ENCODE measurements around the gene SEMA5A.

The SEMA5A gene, protein sequence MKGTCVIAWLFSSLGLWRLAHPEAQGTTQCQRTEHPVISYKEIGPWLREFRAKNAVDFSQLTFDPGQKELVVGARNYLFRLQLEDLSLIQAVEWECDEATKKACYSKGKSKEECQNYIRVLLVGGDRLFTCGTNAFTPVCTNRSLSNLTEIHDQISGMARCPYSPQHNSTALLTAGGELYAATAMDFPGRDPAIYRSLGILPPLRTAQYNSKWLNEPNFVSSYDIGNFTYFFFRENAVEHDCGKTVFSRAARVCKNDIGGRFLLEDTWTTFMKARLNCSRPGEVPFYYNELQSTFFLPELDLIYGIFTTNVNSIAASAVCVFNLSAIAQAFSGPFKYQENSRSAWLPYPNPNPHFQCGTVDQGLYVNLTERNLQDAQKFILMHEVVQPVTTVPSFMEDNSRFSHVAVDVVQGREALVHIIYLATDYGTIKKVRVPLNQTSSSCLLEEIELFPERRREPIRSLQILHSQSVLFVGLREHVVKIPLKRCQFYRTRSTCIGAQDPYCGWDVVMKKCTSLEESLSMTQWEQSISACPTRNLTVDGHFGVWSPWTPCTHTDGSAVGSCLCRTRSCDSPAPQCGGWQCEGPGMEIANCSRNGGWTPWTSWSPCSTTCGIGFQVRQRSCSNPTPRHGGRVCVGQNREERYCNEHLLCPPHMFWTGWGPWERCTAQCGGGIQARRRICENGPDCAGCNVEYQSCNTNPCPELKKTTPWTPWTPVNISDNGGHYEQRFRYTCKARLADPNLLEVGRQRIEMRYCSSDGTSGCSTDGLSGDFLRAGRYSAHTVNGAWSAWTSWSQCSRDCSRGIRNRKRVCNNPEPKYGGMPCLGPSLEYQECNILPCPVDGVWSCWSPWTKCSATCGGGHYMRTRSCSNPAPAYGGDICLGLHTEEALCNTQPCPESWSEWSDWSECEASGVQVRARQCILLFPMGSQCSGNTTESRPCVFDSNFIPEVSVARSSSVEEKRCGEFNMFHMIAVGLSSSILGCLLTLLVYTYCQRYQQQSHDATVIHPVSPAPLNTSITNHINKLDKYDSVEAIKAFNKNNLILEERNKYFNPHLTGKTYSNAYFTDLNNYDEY

DNA sequence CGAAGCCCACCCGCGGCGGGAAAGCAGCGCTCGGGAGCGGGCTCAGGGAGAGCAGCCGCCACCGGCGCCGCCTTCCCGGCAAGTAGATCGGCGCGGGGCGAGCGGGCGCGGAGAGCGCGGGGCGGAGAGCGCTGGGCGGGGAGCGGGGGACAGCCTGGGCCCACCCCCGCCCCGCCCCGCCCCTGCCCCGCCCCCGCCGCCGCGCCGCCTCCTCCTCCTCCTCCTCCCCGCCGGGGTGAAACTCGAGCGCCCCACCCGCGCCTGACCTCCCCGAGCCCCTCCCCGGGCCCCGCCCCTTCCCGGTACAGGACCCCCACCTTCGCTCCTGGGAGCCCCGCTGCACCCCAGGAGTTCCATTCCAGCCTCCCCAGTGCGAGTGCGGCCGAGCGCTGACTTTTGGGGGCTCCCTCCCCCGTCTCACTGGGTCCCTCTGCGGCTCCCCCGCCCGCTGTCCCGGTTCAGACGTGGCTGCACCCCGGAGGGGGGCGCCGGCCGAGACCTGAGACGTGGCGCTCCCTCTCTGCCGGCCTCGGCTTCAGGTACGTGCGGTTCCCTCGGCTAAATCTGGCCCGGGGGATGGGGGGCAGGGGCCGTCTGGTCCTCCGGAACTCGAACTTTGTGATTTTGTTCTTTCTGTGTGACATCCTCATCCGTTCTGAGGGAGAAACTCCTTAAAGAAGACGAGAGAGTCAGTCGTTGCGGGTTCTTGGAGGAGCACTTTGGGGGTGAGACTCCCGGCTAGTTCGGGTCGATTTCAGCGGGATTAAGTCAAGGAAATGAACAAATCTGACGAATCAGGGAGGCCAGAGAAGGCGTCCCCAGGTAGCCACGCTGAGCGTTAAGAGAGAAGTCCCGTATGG is at the start of gene SEMA5A:
Gene SEMA5A (minus strand): TSS at position 84 of the 860 bp plus-strand sequence. CDS start 166,129 bp downstream, outside the sequence.
- no peak for DNase-seq

DNA sequence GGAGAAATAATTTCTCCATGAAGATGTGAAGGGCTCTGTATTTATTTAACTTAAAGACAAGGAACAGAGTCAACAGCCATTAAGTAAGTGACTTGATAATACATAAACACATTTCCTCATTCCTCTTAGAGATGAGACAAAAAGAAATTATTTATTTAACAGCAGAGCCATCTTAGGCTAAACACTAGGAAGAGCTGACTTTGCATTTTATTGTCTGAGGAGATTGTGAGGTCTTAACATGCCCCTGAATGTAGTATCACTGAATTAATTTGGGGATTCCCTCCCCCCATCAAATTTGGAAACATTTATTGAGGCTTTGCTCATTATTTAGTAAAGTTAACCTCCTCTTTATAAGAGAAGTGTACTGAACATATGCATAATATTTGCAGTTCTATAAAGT is 49.0 kb upstream of the SEMA5A start:
- no peak for DNase-seq

DNA sequence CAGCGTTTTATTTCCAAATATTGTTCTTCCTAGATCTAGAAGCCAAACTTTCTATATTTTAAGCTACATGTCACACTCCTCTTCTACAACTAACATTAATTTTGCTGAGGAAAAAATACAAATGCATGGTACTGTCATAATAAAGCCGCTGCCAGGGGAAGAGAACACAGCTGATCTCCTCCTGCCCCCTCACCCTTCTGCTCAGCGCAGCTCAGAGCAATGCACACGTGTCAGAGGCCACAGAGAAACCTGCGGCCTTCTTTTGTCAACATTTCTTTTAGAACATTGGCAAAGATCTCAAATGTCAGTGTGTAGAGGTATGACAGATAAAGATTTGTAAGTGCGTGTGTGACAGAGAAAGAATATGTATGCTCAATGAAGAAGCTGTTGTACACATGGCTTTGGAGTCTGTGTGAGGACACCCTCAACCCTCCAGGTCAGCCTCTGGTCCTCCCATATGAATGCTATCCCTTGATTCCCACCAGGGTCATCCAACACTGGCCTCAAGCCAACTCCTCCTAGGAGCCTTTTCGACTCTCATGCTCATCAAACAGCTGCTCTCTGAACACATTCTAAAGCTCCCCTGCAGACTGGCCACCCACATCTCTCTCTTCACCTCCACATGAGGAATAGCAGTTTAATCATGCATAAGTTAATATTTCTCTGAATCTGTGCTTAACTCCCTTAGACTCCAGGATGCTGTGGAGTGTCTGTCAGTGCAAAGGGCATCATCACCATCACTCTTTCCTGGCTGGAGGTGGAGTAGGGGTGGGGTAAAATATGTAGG is 43.4 kb upstream of the SEMA5A start:
- no peak for DNase-seq

DNA sequence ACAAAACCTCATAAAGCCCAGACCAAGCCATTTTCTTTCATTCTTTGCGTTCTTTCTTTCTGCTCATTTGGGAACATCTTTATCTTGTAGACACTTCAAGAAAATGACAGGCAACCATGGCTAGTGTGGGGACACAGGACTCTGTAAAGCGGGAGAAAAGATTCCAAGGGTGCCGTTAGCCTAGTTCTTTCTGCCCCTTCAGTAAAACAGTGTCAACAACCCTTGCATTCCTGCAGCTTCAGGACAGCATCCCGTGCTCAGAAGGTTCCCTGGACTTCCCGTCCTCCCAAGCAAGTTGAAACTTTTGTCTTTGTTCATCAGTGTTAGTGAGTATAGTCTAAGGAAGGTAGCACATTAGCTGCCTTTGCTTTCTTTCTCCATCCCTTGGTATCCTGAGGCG is 42.4 kb upstream of the SEMA5A start:
- DNase-seq = no peak

DNA sequence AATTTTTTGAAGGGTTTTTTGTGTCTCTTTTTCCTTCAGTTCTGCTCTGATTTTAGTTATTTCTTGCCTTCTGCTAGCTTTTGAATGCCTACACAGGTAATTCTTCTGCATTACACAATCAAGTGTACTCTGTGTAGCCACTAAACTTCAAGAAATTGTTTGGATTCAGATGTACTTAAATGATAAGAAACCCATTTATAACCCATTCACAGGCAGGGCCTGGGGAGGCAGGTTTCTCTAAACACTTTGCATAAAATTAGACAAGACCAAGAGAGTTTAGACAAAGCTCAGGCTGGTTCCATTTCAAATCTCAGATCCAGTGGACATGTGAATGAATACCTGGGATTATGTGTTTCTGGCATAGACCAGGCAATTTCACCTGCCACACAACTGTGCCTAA is 41.3 kb upstream of the SEMA5A start:
- no peak for DNase-seq

DNA sequence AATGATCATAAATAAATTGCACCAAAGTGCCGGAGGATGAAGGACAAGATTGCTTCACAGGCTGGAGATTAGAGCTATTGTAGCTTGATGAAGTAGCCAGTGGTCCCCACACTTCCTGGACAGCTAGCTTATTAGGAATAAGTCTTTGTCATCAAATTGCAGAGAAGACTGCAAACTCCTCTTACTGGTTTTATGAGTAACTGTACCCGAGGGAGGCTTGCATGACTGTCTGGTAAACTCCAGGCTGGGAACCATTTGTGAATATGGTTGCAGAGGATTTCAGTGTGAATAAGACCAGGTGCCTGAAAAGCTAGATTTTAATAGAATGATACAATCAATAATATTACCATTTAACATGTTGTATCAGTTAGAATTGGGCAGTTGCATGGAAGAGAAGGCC is 36.5 kb upstream of the SEMA5A start:
- no peak for DNase-seq

DNA sequence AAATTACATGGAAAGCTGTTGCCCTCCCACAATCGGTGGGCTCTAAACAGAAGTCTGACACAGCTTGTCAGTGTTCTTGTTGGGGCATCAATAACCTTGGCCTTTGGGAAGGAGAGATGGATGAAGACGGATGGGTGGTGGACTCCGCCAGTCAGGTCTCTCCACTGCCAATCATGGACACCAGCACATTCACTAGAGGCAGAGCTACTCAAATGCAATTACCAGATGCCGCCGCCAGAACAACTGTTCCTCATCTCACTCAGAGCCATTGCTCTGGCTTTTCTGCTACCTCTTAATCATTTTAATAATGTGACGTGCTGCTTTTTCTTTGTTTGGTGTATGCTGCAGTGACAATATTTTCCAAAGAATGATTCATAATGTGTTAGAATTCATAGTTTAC is 27.9 kb upstream of the SEMA5A start:
- no peak for DNase-seq

DNA sequence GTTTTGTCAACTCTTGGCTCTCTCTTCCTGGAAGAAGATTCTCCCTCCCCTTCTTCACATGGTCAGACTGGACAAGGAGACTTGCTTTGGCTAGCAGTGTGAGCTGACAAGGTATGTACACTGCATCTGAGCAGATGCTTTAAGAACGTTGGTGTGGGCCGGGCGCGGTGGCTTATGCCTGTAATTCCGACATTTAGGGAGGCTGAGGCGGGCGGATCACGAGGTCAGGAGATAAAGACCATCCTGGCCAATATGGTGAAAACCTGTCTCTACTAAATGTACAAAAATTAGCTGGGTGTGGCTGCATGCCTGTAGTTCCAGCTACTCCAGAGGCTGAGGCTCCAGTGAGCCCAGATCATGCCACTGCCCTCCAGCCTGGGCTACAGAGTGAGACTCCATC is 26.4 kb upstream of the SEMA5A start:
- no peak for DNase-seq

DNA sequence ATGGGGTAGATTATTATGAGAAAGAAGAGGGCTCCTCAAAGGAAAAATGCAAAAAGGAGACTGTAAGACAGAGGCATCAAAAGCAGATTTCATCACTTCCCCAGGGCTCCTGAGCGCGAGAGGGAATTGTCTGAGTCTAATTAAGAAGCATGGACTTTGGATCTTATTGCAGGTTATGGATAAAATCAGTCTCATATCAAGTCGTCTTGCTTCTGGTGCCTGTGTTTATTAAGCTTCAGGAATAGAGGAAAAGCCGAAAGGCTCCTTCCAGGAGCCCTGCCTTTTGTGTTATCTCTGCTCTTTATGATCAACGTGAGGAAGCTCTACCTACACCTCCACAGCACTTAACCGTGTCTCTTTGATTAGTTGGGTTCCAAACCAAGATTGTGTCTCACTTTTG is 25.0 kb upstream of the SEMA5A start:
- DNase-seq = no peak

DNA sequence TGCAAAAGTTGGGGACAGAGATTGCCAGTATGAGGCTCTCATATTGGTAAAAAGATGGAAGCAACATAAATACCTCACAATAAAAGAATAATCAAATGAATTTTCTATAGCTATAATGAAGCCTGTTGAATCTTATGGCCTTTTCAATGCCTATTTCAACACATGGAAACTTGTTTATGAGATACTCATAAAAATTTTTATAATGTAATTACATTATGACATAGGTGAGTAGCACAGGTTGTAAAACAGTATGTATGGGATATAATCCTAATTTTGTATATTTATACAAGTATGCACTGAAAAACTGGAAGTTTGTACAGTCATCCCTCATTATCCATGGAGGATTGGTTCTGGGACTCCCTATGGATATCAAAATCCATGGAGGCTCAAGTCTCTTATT is 21.2 kb upstream of the SEMA5A start:
- no peak for DNase-seq

DNA sequence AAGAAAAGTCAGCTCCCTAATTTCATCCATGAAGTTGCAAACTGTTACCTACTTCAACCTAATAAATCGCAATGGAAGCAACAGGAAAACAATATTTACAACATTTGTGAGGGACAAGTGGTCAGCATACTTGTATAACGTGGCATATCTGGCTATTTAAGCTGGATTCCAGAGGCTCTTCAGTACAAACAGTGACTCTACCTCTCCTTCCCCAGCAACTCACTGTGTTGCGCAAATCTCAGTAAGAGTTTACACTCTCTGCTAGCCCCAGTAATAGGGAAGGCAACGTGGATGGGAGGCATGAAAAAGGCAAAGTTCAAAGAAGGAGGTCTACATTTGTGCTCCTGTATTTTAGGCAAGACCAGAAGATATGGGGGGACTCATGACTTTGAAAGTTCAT is 18.9 kb upstream of the SEMA5A start:
- no peak for DNase-seq

DNA sequence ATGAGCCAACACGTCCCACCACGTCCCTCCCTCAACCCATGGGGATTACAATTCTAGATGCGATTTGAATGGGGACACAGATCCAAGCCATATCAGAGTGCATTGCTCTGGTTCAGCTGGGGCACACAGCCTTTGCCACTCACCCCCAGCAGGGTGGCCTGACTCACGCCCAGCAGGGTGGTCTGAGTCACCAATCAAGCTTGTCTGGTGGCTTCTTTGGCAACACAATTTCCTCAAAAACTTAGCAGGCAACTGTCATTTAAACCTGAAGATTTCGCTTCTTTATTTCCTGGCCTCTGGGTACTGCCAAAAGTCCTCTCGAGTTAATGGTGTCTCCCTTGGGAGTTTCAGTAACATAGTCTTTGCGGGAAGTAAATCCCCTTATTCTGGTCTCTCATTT is 16.3 kb upstream of the SEMA5A start:
- DNase-seq = no peak

DNA sequence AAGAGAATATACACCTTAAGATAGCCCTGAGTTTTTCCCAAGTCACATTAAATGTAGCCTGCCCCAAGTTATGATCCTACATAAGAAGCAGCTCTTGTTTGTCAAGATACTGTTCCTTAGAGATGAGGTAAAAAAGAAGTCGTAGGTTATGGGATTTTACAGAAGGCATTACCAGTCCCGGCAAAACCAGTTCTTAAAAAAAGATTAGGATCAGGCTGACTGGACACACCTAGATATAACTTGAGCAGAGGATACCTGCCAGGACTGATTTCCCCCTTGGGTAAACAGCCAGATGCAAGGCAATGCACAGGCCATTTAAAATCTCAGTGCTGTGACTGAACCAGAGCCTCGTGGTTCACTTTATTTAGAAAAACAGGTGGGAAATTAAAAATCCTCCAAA is 14.1 kb upstream of the SEMA5A start:
- DNase-seq = no peak

DNA sequence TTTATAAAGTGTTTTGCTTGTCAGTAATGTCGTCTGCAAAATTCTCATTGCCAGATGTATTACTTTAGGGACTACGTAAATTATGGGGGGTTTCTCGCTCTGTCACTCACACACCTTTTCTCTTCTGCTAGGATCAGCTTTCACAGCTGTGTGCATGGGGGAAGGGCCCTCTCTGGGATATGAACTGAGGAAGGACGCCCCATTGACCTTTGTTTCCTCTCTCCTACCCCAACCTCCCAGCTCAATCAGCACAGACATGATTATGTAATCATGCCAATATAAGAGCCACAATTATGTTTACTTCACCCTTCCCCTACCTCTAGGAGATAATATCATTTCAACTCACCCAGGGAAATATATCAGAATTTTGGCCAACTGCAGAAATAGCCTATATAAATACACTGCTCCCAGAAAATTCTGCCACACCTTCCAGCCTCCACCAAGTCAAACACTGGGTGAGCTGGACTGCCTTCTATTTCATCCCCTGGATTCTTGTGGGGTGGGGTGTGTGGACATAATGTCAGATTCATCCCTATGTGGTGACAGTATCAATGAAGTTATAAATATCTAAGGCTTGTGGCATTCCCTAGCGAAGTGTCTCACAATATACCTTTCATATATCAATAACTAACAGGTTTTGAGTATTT is 12.6 kb upstream of the SEMA5A start:
- DNase-seq = no peak

DNA sequence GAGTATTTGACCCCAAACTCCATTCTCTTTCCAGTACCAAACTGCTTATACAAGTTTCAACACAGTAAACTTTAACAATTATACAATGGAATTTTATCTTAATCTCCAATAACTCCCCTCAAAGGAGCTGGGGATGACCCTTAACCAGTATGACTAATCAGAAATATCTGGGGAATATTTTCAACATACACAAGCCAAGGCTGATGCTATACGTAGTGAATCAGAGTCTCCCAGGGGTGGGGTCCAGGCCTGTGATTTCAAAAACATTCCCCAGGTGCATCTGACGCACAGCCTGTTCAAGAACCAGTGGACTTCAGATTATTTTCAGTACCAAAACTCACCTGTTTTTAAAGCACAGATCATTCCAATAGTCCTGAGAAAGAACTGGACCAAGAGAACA is 11.8 kb upstream of the SEMA5A start:
- no peak for DNase-seq

DNA sequence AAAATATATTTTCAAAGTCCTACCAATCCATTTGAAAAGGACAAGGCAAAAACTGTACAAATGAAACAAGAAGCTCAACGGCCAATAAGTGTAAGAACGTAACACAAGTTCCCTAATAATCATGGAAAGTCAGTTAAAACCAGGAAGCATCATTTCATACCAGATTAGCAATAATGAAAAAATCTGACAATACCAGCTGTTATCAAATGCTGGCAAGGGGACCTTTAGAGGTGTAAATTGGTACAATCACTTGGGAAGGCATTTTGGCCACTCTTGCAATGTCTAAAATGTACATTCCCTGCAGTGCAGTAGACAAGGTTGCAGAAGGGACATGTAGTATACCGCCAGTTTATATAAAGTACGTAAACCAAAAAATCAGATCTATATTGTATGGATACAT is 10.1 kb upstream of the SEMA5A start:
- DNase-seq = no peak

DNA sequence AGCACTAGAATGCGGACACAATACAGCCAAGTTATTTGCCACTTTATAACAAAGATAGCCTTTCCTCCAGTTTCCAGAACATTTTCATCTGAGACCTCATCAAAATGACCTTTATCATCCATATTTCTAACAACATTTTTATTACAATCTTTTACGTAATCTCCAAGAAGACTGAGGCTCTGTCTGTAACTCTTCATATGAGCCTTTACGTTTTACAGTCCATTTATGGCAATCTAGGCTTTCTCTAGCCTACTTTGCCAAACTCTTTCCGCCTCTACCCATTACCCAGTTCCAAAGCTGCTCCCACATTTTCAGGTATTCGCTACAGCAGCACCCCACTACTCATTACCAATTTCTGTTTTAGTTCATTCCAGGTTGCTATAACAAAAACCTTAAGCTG is 8.2 kb upstream of the SEMA5A start:
- DNase-seq = no peak

DNA sequence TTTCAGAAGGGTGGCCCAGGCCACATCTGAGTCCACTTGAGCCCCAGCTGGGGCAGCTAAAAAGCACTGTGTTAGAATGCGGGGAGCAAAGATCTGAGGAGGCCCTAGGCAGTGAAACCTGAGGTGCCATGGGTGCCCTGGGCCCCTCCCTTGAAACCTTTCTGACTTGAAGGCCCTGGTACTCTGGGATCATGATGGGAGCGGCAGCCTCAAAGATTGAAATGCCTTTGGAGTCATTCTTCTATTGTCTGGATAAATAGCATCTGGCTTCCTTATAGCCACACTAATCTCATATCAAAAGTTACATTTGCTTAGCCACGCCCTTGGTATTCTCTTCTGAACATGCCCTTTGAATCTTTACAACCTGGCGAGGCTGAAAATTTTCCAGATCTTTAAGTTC is 7.7 kb upstream of the SEMA5A start:
- DNase-seq = no peak

DNA sequence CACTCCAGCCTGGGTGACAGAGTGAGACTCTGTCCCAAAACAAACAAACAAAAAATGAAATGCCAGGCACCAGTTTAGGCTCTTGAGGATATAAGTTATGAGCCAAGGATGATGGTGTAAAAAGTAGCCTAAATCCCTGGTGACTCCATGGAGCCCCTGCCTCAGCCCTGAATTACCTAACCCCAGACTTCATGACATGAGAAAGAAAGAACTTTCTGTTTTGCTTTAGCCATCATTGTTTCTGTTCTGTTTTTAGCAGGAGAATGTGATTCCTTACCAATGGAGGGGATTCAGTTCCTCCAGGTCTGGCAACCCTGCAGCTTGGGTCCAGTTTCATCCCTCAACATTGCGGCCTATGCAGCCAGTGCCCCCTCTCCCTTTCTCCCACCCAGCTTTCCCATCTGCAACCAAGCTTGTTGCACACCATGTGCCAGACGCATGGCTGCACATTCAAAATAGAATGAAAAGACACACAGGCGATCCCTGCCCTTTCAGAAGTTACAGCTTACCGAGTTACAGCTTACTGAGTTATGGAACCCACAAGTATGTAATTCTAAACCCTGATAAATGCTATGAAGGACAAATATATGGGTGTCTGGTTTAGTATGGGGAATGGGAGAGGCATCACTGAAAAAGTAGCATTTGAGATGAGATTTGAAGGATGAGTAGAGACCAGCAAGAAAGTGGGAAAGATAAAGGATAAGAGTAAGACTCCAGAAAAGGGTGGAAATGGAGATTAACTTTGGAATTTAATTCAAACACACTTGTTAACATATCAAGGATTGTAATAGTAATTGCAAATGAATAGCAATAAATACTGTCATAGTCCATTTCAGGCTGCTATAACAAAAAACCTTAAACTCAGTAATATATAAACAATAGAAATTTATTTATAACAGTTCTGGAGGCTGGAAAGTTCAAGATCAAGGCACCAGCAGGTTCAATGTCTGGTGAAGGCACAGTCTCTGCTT is 6.0 kb upstream of the SEMA5A start:
- DNase-seq = no peak

DNA sequence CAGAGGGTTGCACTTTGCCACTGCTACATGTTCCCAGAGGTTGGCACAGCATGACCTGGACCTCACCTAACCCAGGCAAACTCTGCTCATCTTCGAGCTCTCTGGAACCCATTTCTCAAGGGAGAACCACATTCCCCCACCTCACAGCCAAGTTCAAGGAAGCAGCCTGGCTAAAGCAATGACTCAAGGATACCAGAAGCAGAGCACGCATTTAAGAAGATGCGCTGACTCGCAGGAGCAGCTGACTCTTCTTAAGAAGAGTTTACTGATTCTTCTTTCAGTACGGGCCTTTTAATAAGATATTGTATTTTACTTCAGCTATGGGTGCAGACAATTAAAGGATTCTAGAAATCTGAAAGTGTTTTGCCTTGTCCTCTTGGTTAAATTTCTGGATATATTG is 4.1 kb upstream of the SEMA5A start:
- no peak for DNase-seq

Data from AML-193 (cell line).